ENCODE results near the gene HDGFL3.

The HDGFL3 gene

DNA sequence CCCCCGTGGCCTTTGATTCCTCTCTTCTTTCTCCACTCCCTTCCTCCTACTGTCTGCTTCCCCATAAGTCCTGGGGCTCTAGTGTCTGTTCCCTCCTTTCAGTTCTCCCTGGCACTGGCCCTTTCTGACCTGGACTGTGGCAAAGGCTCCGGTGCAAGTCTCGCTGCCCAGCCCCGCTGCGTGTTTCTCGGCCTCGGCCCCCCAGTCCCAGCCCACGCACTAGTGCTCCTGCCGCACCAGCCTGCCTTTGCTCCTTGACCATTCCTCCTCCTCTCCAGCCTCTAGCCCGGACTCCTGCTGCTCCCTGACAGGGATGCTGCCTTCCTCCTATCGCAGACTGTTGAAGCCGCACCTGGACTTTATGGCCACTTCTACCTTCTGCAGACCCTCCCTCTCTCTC, 98.1 kb downstream of the HDGFL3 start:
- H3K4me3 ChIP-seq (ENCODE audit: low read length): no peak overlapping the region
- H3K4me1 ChIP-seq (ENCODE audit: control insufficient read depth, low read depth, low read length): no peaks in the 10 kb centered on the region
- H3K27me3 ChIP-seq (ENCODE audit: control insufficient read depth, insufficient read depth, low read length): peaks cover 43% of the 10 kb centered on the region
- no peaks in the 10 kb centered on the region for H3K9me3 ChIP-seq (ENCODE audit: control insufficient read depth, low read depth, low read length)
- H3K36me3 ChIP-seq (ENCODE audit: control insufficient read depth, low read depth, low read length): no peaks in the 10 kb centered on the region
- H3K9ac ChIP-seq (ENCODE audit: low read length): no peak overlapping the region
- no peak overlapping the region for H3K27ac ChIP-seq (ENCODE audit: low read length)

- no peak overlapping the region for H3K9ac ChIP-seq (ENCODE audit: low read length)
- no peak overlapping the region for H3K4me3 ChIP-seq (ENCODE audit: low read length)
- H3K9me3 ChIP-seq (ENCODE audit: control insufficient read depth, low read depth, low read length): no peaks in the 10 kb centered on the region
- H3K27me3 ChIP-seq (ENCODE audit: control insufficient read depth, insufficient read depth, low read length): peaks cover 43% of the 10 kb centered on the region
- no peak overlapping the region for H3K27ac ChIP-seq (ENCODE audit: low read length)
- no peaks in the 10 kb centered on the region for H3K36me3 ChIP-seq (ENCODE audit: control insufficient read depth, low read depth, low read length)
- H3K4me1 ChIP-seq (ENCODE audit: control insufficient read depth, low read depth, low read length): no peaks in the 10 kb centered on the region
Observed at GRCh38 chr15:83108266-83109219, 99.1 kb downstream of the HDGFL3 start.

DNA sequence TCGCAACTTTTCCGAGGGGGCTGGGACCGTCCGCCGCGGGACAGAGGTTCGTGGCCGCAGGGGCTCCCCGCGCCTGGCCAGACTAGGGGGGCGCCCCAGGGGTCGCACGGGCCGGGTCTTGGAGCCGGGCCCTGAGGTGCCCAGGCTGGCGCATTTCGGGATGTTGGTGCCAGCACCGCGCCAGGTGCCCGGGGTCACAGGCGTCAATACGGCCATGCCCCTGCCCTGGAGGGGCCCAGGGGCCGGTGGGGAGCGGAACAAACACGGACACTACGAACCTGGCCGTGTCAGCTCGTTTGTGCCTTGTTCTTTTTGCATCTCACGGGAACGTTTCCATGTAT, 99.8 kb downstream of the HDGFL3 start:
- Histone ChIP-seq H3K27me3 (ENCODE audit: control insufficient read depth, insufficient read depth, low read length) (peaks cover 43% of the 10 kb centered on the region), H3K9me3 (ENCODE audit: control insufficient read depth, low read depth, low read length) (no peaks in the 10 kb centered on the region), H3K4me1 (ENCODE audit: control insufficient read depth, low read depth, low read length) (no peaks in the 10 kb centered on the region), H3K9ac (ENCODE audit: low read length) (no peak overlapping the region), H3K27ac (ENCODE audit: low read length) (no peak overlapping the region), H3K4me3 (ENCODE audit: low read length) (peak overlapping the region; percentile 46), H3K36me3 (ENCODE audit: control insufficient read depth, low read depth, low read length) (no peaks in the 10 kb centered on the region)

GRCh38 chr15:83106994-83107840, 100.4 kb downstream of the HDGFL3 start, which contains the start of gene TM6SF1:
Gene TM6SF1 (plus strand): TSS chr15:83107645. CDS start chr15:83107681, 36 bp downstream.
- H3K36me3 ChIP-seq (ENCODE audit: control insufficient read depth, low read depth, low read length): no peaks in the 10 kb centered on the region
- peak within 1 kb of the TSS; percentile 46 for H3K4me3 ChIP-seq (ENCODE audit: low read length)
- H3K9me3 ChIP-seq (ENCODE audit: control insufficient read depth, low read depth, low read length): no peaks in the 10 kb centered on the region
- no peak within 1 kb of the TSS for H3K9ac ChIP-seq (ENCODE audit: low read length)
- no peaks in the 10 kb centered on the region for H3K4me1 ChIP-seq (ENCODE audit: control insufficient read depth, low read depth, low read length)
- H3K27ac ChIP-seq (ENCODE audit: low read length): no peak within 1 kb of the TSS
- H3K27me3 ChIP-seq (ENCODE audit: control insufficient read depth, insufficient read depth, low read length): peaks cover 43% of the 10 kb centered on the region

GRCh38 chr15:83105440-83105839, 102.2 kb downstream of the HDGFL3 start:
- Histone ChIP-seq H3K27me3 (ENCODE audit: control insufficient read depth, insufficient read depth, low read length) (peaks cover 43% of the 10 kb centered on the region), H3K27ac (ENCODE audit: low read length) (no peak overlapping the region), H3K4me3 (ENCODE audit: low read length) (no peak overlapping the region), H3K9ac (ENCODE audit: low read length) (no peak overlapping the region), H3K36me3 (ENCODE audit: control insufficient read depth, low read depth, low read length) (no peaks in the 10 kb centered on the region), H3K9me3 (ENCODE audit: control insufficient read depth, low read depth, low read length) (no peaks in the 10 kb centered on the region), H3K4me1 (ENCODE audit: control insufficient read depth, low read depth, low read length) (no peaks in the 10 kb centered on the region)

DNA sequence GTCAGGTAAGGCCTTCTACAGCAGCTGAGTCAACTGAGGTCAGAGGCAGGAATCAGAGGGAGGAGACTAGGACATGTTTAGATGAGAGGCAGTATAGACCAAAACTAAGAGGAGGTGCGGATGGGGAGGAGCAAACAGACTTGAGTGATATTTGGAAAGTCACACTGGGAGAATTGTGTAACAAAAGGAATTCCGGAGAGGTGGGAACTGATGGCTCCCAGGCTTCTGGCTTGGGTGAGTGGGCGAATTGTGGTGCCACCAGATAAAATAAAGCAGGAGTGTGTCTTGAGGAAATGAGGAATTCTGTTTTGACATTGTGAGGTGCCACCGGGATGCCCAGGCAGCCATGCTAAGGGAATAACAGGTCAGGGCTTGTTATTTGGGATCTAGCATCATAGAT, 103.5 kb downstream of the HDGFL3 start:
- H3K27me3 ChIP-seq (ENCODE audit: control insufficient read depth, insufficient read depth, low read length): peaks cover 34% of the 10 kb centered on the region
- H3K27ac ChIP-seq (ENCODE audit: low read length): no peak overlapping the region
- H3K36me3 ChIP-seq (ENCODE audit: control insufficient read depth, low read depth, low read length): no peaks in the 10 kb centered on the region
- no peak overlapping the region for H3K9ac ChIP-seq (ENCODE audit: low read length)
- H3K4me3 ChIP-seq (ENCODE audit: low read length): no peak overlapping the region
- no peaks in the 10 kb centered on the region for H3K4me1 ChIP-seq (ENCODE audit: control insufficient read depth, low read depth, low read length)
- no peaks in the 10 kb centered on the region for H3K9me3 ChIP-seq (ENCODE audit: control insufficient read depth, low read depth, low read length)

- H3K27me3 ChIP-seq (ENCODE audit: control insufficient read depth, insufficient read depth, low read length): peaks cover 16% of the 10 kb centered on the region
- no peaks in the 10 kb centered on the region for H3K4me1 ChIP-seq (ENCODE audit: control insufficient read depth, low read depth, low read length)
- H3K9me3 ChIP-seq (ENCODE audit: control insufficient read depth, low read depth, low read length): no peaks in the 10 kb centered on the region
- H3K36me3 ChIP-seq (ENCODE audit: control insufficient read depth, low read depth, low read length): no peaks in the 10 kb centered on the region
- H3K9ac ChIP-seq (ENCODE audit: low read length): no peak overlapping the region
- H3K4me3 ChIP-seq (ENCODE audit: low read length): no peak overlapping the region
- no peak overlapping the region for H3K27ac ChIP-seq (ENCODE audit: low read length)
Observed at GRCh38 chr15:83102346-83102745, 105.3 kb downstream of the HDGFL3 start.

GRCh38 chr15:83100097-83100646, 107.5 kb downstream of the HDGFL3 start:
- no peaks in the 10 kb centered on the region for H3K36me3 ChIP-seq (ENCODE audit: control insufficient read depth, low read depth, low read length)
- no peak overlapping the region for H3K27ac ChIP-seq (ENCODE audit: low read length)
- no peaks in the 10 kb centered on the region for H3K4me1 ChIP-seq (ENCODE audit: control insufficient read depth, low read depth, low read length)
- H3K27me3 ChIP-seq (ENCODE audit: control insufficient read depth, insufficient read depth, low read length): no peaks in the 10 kb centered on the region
- no peaks in the 10 kb centered on the region for H3K9me3 ChIP-seq (ENCODE audit: control insufficient read depth, low read depth, low read length)
- no peak overlapping the region for H3K4me3 ChIP-seq (ENCODE audit: low read length)
- H3K9ac ChIP-seq (ENCODE audit: low read length): no peak overlapping the region

GRCh38 chr15:83099290-83099689, 108.3 kb downstream of the HDGFL3 start:
- H3K4me1 ChIP-seq (ENCODE audit: control insufficient read depth, low read depth, low read length): no peaks in the 10 kb centered on the region
- no peak overlapping the region for H3K27ac ChIP-seq (ENCODE audit: low read length)
- H3K9ac ChIP-seq (ENCODE audit: low read length): no peak overlapping the region
- H3K4me3 ChIP-seq (ENCODE audit: low read length): no peak overlapping the region
- no peaks in the 10 kb centered on the region for H3K36me3 ChIP-seq (ENCODE audit: control insufficient read depth, low read depth, low read length)
- H3K9me3 ChIP-seq (ENCODE audit: control insufficient read depth, low read depth, low read length): no peaks in the 10 kb centered on the region
- no peaks in the 10 kb centered on the region for H3K27me3 ChIP-seq (ENCODE audit: control insufficient read depth, insufficient read depth, low read length)

- H3K27ac ChIP-seq (ENCODE audit: low read length): no peak overlapping the region
- no peak overlapping the region for H3K9ac ChIP-seq (ENCODE audit: low read length)
- no peaks in the 10 kb centered on the region for H3K4me1 ChIP-seq (ENCODE audit: control insufficient read depth, low read depth, low read length)
- no peaks in the 10 kb centered on the region for H3K36me3 ChIP-seq (ENCODE audit: control insufficient read depth, low read depth, low read length)
- H3K9me3 ChIP-seq (ENCODE audit: control insufficient read depth, low read depth, low read length): no peaks in the 10 kb centered on the region
- H3K27me3 ChIP-seq (ENCODE audit: control insufficient read depth, insufficient read depth, low read length): no peaks in the 10 kb centered on the region
- H3K4me3 ChIP-seq (ENCODE audit: low read length): no peak overlapping the region
Observed at GRCh38 chr15:83098079-83098478, 109.5 kb downstream of the HDGFL3 start.

- Histone ChIP-seq H3K27ac (ENCODE audit: low read length) (no peak overlapping the region), H3K36me3 (ENCODE audit: control insufficient read depth, low read depth, low read length) (no peaks in the 10 kb centered on the region), H3K4me3 (ENCODE audit: low read length) (no peak overlapping the region), H3K9ac (ENCODE audit: low read length) (no peak overlapping the region), H3K4me1 (ENCODE audit: control insufficient read depth, low read depth, low read length) (no peaks in the 10 kb centered on the region), H3K27me3 (ENCODE audit: control insufficient read depth, insufficient read depth, low read length) (no peaks in the 10 kb centered on the region), H3K9me3 (ENCODE audit: control insufficient read depth, low read depth, low read length) (no peaks in the 10 kb centered on the region)
Observed at GRCh38 chr15:83094583-83094982, 113.0 kb downstream of the HDGFL3 start.
